ENCODE results near the gene GNAI3.

GRCh38 chr1:109620841-109621286, 72.4 kb downstream of the GNAI3 start:
- no peak for TF ChIP-seq EP300 (IDR thresholded peaks at IDR 0.05; ENCODE audit: borderline replicate concordance)
- TF ChIP-seq REST (IDR thresholded peaks at IDR 0.05; ENCODE audit: low read depth) = no peak

Data from Ishikawa (cell line).